ENCODE data around the gene PRKAG2. TPM values are rescaled to one million over a fixed set of nuclear protein-coding genes. Genes with fewer than 3 reads are reported as not detected.

The PRKAG2 gene
- total and polyA plus RNA-seq, 2 experiments from 2014 or later, result 9.1 to 14.9 TPM

DNA sequence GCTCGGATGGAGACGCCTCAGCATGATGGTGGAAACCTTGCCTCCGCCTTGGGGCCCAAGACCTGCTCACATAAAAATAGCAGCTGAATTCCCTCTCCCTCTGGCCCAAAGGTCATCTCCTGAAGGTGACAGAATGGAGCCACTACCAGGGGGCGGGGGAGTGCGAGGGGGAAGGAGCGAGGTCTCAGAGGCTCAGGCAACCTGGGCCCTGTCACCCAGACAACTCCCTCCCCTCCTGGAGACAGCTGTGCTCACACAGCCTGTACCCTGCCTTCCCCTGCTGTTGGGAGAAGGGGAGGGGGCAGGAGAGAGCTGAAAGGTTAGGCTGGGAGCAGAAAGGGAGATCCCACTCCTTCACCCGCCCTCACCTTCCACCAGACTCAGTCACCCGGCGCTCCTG lies 184.2 kb downstream of the PRKAG2 start (continued):
- TF ChIP-seq, protein P1, sequence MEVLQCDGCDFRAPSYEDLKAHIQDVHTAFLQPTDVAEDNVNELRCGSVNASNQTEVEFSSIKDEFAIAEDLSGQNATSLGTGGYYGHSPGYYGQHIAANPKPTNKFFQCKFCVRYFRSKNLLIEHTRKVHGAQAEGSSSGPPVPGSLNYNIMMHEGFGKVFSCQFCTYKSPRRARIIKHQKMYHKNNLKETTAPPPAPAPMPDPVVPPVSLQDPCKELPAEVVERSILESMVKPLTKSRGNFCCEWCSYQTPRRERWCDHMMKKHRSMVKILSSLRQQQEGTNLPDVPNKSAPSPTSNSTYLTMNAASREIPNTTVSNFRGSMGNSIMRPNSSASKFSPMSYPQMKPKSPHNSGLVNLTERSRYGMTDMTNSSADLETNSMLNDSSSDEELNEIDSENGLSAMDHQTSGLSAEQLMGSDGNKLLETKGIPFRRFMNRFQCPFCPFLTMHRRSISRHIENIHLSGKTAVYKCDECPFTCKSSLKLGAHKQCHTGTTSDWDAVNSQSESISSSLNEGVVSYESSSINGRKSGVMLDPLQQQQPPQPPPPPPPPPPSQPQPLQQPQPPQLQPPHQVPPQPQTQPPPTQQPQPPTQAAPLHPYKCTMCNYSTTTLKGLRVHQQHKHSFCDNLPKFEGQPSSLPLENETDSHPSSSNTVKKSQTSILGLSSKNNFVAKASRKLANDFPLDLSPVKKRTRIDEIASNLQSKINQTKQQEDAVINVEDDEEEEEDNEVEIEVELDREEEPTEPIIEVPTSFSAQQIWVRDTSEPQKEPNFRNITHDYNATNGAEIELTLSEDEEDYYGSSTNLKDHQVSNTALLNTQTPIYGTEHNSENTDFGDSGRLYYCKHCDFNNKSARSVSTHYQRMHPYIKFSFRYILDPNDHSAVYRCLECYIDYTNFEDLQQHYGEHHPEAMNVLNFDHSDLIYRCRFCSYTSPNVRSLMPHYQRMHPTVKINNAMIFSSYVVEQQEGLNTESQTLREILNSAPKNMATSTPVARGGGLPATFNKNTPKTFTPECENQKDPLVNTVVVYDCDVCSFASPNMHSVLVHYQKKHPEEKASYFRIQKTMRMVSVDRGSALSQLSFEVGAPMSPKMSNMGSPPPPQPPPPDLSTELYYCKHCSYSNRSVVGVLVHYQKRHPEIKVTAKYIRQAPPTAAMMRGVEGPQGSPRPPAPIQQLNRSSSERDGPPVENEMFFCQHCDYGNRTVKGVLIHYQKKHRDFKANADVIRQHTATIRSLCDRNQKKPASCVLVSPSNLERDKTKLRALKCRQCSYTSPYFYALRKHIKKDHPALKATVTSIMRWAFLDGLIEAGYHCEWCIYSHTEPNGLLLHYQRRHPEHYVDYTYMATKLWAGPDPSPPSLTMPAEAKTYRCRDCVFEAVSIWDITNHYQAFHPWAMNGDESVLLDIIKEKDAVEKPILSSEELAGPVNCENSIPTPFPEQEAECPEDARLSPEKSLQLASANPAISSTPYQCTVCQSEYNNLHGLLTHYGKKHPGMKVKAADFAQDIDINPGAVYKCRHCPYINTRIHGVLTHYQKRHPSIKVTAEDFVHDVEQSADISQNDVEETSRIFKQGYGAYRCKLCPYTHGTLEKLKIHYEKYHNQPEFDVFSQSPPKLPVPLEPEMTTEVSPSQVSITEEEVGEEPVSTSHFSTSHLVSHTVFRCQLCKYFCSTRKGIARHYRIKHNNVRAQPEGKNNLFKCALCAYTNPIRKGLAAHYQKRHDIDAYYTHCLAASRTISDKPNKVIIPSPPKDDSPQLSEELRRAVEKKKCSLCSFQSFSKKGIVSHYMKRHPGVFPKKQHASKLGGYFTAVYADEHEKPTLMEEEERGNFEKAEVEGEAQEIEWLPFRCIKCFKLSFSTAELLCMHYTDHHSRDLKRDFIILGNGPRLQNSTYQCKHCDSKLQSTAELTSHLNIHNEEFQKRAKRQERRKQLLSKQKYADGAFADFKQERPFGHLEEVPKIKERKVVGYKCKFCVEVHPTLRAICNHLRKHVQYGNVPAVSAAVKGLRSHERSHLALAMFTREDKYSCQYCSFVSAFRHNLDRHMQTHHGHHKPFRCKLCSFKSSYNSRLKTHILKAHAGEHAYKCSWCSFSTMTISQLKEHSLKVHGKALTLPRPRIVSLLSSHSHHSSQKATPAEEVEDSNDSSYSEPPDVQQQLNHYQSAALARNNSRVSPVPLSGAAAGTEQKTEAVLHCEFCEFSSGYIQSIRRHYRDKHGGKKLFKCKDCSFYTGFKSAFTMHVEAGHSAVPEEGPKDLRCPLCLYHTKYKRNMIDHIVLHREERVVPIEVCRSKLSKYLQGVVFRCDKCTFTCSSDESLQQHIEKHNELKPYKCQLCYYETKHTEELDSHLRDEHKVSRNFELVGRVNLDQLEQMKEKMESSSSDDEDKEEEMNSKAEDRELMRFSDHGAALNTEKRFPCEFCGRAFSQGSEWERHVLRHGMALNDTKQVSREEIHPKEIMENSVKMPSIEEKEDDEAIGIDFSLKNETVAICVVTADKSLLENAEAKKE (CRISPR knock-in tag; IDR thresholded peaks at IDR 0.05), result no peak

DNA sequence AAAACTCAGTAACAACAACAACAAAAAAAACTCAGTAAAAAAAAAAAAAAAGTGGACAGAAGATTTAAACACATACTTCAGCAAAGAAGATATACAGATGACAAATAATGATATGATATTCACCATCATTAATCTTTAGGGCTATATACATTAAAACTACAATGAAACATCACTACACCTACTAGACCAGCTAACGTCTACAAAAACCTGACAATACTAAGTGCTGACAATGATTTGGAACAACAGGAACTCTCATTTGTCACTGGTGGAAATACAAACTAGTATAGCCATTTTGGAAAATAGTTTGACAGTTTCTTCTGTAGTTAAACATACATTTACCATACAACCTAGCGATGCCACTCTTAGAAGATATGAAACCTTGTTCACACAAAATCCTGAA lies 185.5 kb downstream of the PRKAG2 start:
- Histone ChIP-seq H3K79me2 (replicated peaks; ENCODE audit: insufficient read depth) (no peaks in the 10 kb centered on the region), H3K36me3 (ENCODE audit: insufficient read depth) (no peaks in the 10 kb centered on the region), H3K27ac (ENCODE audit: low read depth) (no peak overlapping the region), H3F3A (replicated peaks; ENCODE audit: low read depth) (no peaks in the 10 kb centered on the region), H3K27me3 (ENCODE audit: insufficient read depth) (no peaks in the 10 kb centered on the region), H3K9me2 (ENCODE audit: insufficient read depth) (peaks cover 7% of the 10 kb centered on the region; the same call in 1 of the 2 replicates), H3K4me3 (no peak overlapping the region), H2AFZ (no peak overlapping the region), H3K4me2 (no peak overlapping the region), H4K20me1 (replicated peaks; ENCODE audit: insufficient read depth) (no peaks in the 10 kb centered on the region), H3K4me1 (ENCODE audit: insufficient read depth) (peaks cover 7% of the 10 kb centered on the region)
- Mint-ChIP-seq H3K36me3 (ENCODE audit: low read depth) (no peaks in the 10 kb centered on the region), H3K9me3 (no peaks in the 10 kb centered on the region; the same call in 1 of the 3 replicates), H3K4me1 (peaks cover 35% of the 10 kb centered on the region), H3K4me3 (no peak overlapping the region), H3K27ac (no peak overlapping the region), H3K27me3 (ENCODE audit: insufficient read depth, low read depth, poor library complexity) (peaks cover 19% of the 10 kb centered on the region)
- ATAC-seq (no peak), DNase-seq (ENCODE audit: low spot score) (no peak)
- TF ChIP-seq, protein P2, sequence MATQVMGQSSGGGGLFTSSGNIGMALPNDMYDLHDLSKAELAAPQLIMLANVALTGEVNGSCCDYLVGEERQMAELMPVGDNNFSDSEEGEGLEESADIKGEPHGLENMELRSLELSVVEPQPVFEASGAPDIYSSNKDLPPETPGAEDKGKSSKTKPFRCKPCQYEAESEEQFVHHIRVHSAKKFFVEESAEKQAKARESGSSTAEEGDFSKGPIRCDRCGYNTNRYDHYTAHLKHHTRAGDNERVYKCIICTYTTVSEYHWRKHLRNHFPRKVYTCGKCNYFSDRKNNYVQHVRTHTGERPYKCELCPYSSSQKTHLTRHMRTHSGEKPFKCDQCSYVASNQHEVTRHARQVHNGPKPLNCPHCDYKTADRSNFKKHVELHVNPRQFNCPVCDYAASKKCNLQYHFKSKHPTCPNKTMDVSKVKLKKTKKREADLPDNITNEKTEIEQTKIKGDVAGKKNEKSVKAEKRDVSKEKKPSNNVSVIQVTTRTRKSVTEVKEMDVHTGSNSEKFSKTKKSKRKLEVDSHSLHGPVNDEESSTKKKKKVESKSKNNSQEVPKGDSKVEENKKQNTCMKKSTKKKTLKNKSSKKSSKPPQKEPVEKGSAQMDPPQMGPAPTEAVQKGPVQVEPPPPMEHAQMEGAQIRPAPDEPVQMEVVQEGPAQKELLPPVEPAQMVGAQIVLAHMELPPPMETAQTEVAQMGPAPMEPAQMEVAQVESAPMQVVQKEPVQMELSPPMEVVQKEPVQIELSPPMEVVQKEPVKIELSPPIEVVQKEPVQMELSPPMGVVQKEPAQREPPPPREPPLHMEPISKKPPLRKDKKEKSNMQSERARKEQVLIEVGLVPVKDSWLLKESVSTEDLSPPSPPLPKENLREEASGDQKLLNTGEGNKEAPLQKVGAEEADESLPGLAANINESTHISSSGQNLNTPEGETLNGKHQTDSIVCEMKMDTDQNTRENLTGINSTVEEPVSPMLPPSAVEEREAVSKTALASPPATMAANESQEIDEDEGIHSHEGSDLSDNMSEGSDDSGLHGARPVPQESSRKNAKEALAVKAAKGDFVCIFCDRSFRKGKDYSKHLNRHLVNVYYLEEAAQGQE (IDR thresholded peaks at IDR 0.05; ENCODE audit: unreplicated experiment), result no peak
- TF ChIP-seq, protein P1 (CRISPR knock-in tag; IDR thresholded peaks at IDR 0.05), result no peak
- TF ChIP-seq CREB1 (CRISPR knock-in tag; IDR thresholded peaks at IDR 0.05; ENCODE audit: low read depth), result no peak
- TF ChIP-seq EZH2phosphoT487 (IDR thresholded peaks at IDR 0.05; ENCODE audit: unreplicated experiment), result no peak
- TF ChIP-seq JUNB (IDR thresholded peaks at IDR 0.05; ENCODE audit: unreplicated experiment), result no peak
- no peak for TF ChIP-seq STAT1 (IDR thresholded peaks at IDR 0.05; ENCODE audit: unreplicated experiment)
